HCT116 (cell line): ENCODE measurements around the gene FRRS1. TPM values are rescaled to one million over a fixed set of nuclear protein-coding genes. Genes with fewer than 3 reads are reported as not detected.

ENCODE experiments used
- ATAC-seq: fragments of 200-7000 bp; cut with Tn5 transposase; 2 replicates; pipeline ENCODE4 v1.9.1; 2020; ENCODE audit warnings: mild to moderate bottlenecking, moderate library complexity
- BruUV-seq: library from RNA; stranded (reverse); fragments of 400-500 nt; replicated peaks from 2 replicates; lab custom pipeline; 2021; lab: Mats Ljungman, UMichigan
- CTCF ChIA-PET: fragments of 300-600 bp; sonication (Branson Sonifier 250); formaldehyde crosslinking; loops from one replicate; lab custom pipeline; 2021; ENCODE audit warnings: antibody characterized with exemption; lab: Charles Lee
- POLR2A ChIA-PET: fragments of 300-600, 350-600 bp; sonication (Branson Sonifier 250); formaldehyde crosslinking; loops from one replicate; lab custom pipeline; 2021; ENCODE audit warnings: antibody characterized with exemption; lab: Charles Lee
- RAD21 ChIA-PET, 2 experiments: fragments of 300-600 bp; sonication (Branson Sonifier 250); formaldehyde crosslinking; loops; one replicate each; lab custom pipeline; 2023; ENCODE audit warnings: low total read pairs in 2 of 2; ENCODE audit not compliant: uncharacterized antibody in 2 of 2, unreplicated experiment in 2 of 2, low non-redundant PET in 1 of 2; lab: Charles Lee
- DNase-seq: peaks from one replicate; pipeline ENCODE4 v3.0.0-alpha.2; 2010; ENCODE audit warnings: low read depth, low spot score
- H2AFZ ChIP-seq: fragments of 200-600 bp; shearing (Covaris generic), sonication (generic); 2 replicates; pipeline ENCODE4 v1.6.1; 2017; ENCODE audit warnings: low read depth, mixed run types, mixed read lengths, antibody characterized with exemption, low read length; ENCODE audit not compliant: poor library complexity, severe bottlenecking
- H3K27ac ChIP-seq: 2 replicates; pipeline ENCODE4 v1.5.1; 2012; ENCODE audit warnings: low read depth, low read length
- H3K27me3 ChIP-seq: fragments of 200-600 bp; sonication (generic); 2 replicates; pipeline ENCODE4 v1.6.1; 2016; ENCODE audit warnings: mixed run types, low read length, mixed read lengths; ENCODE audit not compliant: insufficient read depth
- H3K36me3 ChIP-seq, 2 experiments: fragments of 200-500 bp in 1 of 2; fragments of 200-600 bp in 1 of 2; sonication (Bioruptor generic) in 1 of 2; sonication (generic) in 1 of 2; 2 replicates each; pipeline versions ENCODE4 v1.5.1 to v1.6.1; 2014 to 2016; ENCODE audit warnings: low read length in 2 of 2, inconsistent platforms in 1 of 2, mixed read lengths in 1 of 2, mixed run types in 1 of 2; ENCODE audit not compliant: insufficient read depth in 2 of 2, control insufficient read depth in 1 of 2
- H3K4me1 ChIP-seq, 2 experiments: fragments of 200-600 bp in 1 of 2; sonication (generic) in 1 of 2; 2 replicates each; pipeline versions ENCODE4 v1.5.1 to v1.6.1; 2012 to 2017; ENCODE audit warnings: low read length in 2 of 2, inconsistent platforms in 1 of 2, mild to moderate bottlenecking in 1 of 2, mixed read lengths in 1 of 2, mixed run types in 1 of 2, moderate library complexity in 1 of 2; ENCODE audit not compliant: insufficient read depth in 2 of 2, control insufficient read depth in 1 of 2
- H3K4me2 ChIP-seq: fragments of 200-600 bp; sonication (generic); 2 replicates; pipeline ENCODE4 v1.6.1; 2017; ENCODE audit warnings: mixed run types, low read length, mixed read lengths
- H3K4me3 ChIP-seq, 2 experiments: fragments of 200-600 bp in 1 of 2; sonication (generic) in 1 of 2; replicated peaks in 1 of 2; 2 replicates each; pipeline ENCODE4 v1.5.1; 2011 to 2016; ENCODE audit warnings: low read length in 2 of 2, control low read depth in 1 of 2, low read depth in 1 of 2, mild to moderate bottlenecking in 1 of 2, mixed read lengths in 1 of 2, mixed run types in 1 of 2
- H3K79me2 ChIP-seq: fragments of 200-600 bp; sonication (generic); 2 replicates; pipeline ENCODE4 v1.6.1; 2017; ENCODE audit warnings: mild to moderate bottlenecking, mixed run types, low read length, moderate library complexity, mixed read lengths; ENCODE audit not compliant: insufficient read depth
- H3K9ac ChIP-seq: fragments of 200-600 bp; sonication (generic); 2 replicates; pipeline ENCODE4 v1.6.1; 2016; ENCODE audit warnings: low read length, mixed read lengths
- H3K9me2 ChIP-seq: fragments of 200-600 bp; sonication (generic), shearing (Covaris generic); 2 replicates; pipeline ENCODE4 v1.6.1; 2017; ENCODE audit warnings: mixed run types, mild to moderate bottlenecking, moderate library complexity; ENCODE audit not compliant: insufficient read depth
- H3K9me3 ChIP-seq, 2 experiments: fragments of 200-500 bp in 1 of 2; fragments of 200-600 bp in 1 of 2; sonication (Bioruptor generic) in 1 of 2; sonication (generic) in 1 of 2; 2 replicates each; pipeline ENCODE4 v1.6.1; 2014 to 2017; ENCODE audit warnings: low read length in 2 of 2, mixed read lengths in 2 of 2, inconsistent platforms in 1 of 2, low read depth in 1 of 2, mild to moderate bottlenecking in 1 of 2, mixed run types in 1 of 2, moderate library complexity in 1 of 2; ENCODE audit not compliant: control insufficient read depth in 1 of 2, insufficient read depth in 1 of 2
- H4K20me1 ChIP-seq: fragments of 200-600 bp; sonication (generic), shearing (Covaris generic); 2 replicates; pipeline ENCODE4 v1.6.1; 2017; ENCODE audit warnings: mixed run types, mild to moderate bottlenecking, moderate library complexity; ENCODE audit not compliant: insufficient read depth
- CBX3 ChIP-seq: IDR thresholded peaks from 2 replicates; pipeline ENCODE4 v1.6.1; 2012; ENCODE audit warnings: low read depth
- EGR1 ChIP-seq: IDR thresholded peaks from 2 replicates; pipeline ENCODE4 v1.6.1; 2012; ENCODE audit warnings: low read depth
- ELF1 ChIP-seq: IDR thresholded peaks from 2 replicates; pipeline ENCODE4 v1.6.1; 2012; ENCODE audit warnings: low read depth, borderline replicate concordance
- EZH2phosphoT487 ChIP-seq: fragments of 200-600 bp; IDR thresholded peaks from 2 replicates; pipeline ENCODE4 v1.6.1; 2018; ENCODE audit warnings: antibody characterized with exemption, borderline replicate concordance
- FOSL1 ChIP-seq: IDR thresholded peaks from 2 replicates; pipeline ENCODE4 v1.6.1; 2012; ENCODE audit warnings: low read depth
- POLR2AphosphoS5 ChIP-seq: IDR thresholded peaks from 2 replicates; pipeline ENCODE4 v1.6.1; 2011; ENCODE audit warnings: mild to moderate bottlenecking, low read depth, low read length, moderate library complexity
- RAD21 ChIP-seq: IDR thresholded peaks from 2 replicates; pipeline ENCODE4 v1.6.1; 2012; ENCODE audit warnings: low read depth, mild to moderate bottlenecking
- SP1 ChIP-seq: IDR thresholded peaks from 2 replicates; pipeline ENCODE4 v1.6.1; 2012; ENCODE audit warnings: low read depth
- TCF7L2 ChIP-seq: IDR thresholded peaks from 2 replicates; pipeline ENCODE4 v1.7.0; 2011; ENCODE audit warnings: borderline replicate concordance, inconsistent platforms; ENCODE audit not compliant: insufficient read depth, insufficient read length; ENCODE audit errors: extremely low read depth
- YY1 ChIP-seq: IDR thresholded peaks from 2 replicates; pipeline ENCODE4 v1.6.1; 2011; ENCODE audit warnings: low read length, low read depth, moderate library complexity, mild to moderate bottlenecking; ENCODE audit not compliant: insufficient replicate concordance; ENCODE audit errors: extremely low read depth
- ZFX ChIP-seq: fragments of 450-650 bp; IDR thresholded peaks from 2 replicates; pipeline ENCODE4 v1.6.1; 2017
- ZNF274 ChIP-seq: fragments of 200-500 bp; sonication (Bioruptor generic); IDR thresholded peaks from 2 replicates; pipeline ENCODE4 v1.6.1; 2014; ENCODE audit warnings: mild to moderate bottlenecking, low read depth, low read length, inconsistent platforms
- intact Hi-C: fragments of 100-400 bp; cut with micrococcal nuclease; formaldehyde crosslinking; loops from 2 replicates; pipeline ENCODE4 v1.10.0; 2022
- total RNA-seq: library from RNA; stranded (reverse); gene quantifications from one replicate; pipeline ENCODE4 v1.2.1, GENCODE V29; 2021; ENCODE audit not compliant: unreplicated experiment
- TF ChIP-seq, protein P1 (sequence below): IDR thresholded peaks from 2 replicates; pipeline ENCODE4 v1.6.1; 2012; ENCODE audit warnings: low read depth
- TF ChIP-seq, protein P2 (sequence below), 3 experiments: fragments of 200-600 bp in 1 of 3; sonication (generic) in 1 of 3; IDR thresholded peaks in 2 of 3; conservative IDR thresholded peaks in 1 of 3; 2 replicates each; pipeline ENCODE4 v1.5.1; 2012 to 2017; ENCODE audit warnings: low read depth in 2 of 3, low read length in 2 of 3, antibody characterized with exemption in 1 of 3, borderline replicate concordance in 1 of 3, control low read depth in 1 of 3, mild to moderate bottlenecking in 1 of 3, mixed read lengths in 1 of 3, mixed run types in 1 of 3, moderate library complexity in 1 of 3; ENCODE audit not compliant: insufficient read depth in 1 of 3

FRRS1 gene
- total RNA-seq, 1 experiment from 2014 or later, result 19.8 TPM

DNA sequence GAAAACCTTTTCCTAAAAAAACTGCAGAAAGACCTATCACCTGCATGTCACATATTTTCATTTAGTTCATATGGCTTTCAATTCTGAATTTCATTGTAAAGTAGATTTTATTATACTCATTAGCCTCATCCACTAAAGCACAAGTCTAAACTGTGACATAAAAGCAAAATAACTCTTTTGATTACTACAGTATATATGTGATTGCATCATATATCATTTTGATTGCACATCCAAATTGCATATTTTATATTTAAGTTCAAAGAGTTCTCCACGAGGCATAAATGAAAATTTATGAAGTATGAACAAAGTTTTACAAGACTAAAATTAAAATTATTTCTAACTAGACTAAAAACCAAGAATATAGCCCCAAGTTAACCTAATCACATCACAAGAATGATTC lies 101.2 kb downstream of the FRRS1 start:
- Histone ChIP-seq H3K4me1 (no peaks in the 10 kb centered on the region), H3K4me3 (no peak overlapping the region), H3K36me3 (no peaks in the 10 kb centered on the region), H4K20me1 (no peaks in the 10 kb centered on the region), H3K27me3 (no peaks in the 10 kb centered on the region), H3K9me2 (no peaks in the 10 kb centered on the region), H3K79me2 (no peaks in the 10 kb centered on the region), H3K27ac (no peak overlapping the region), H2AFZ (no peak overlapping the region), H3K4me2 (no peak overlapping the region), H3K9me3 (no peaks in the 10 kb centered on the region)
- DNase-seq (no peak), ATAC-seq (no peak)
- ChIA-PET POLR2A (no interaction called here), RAD21 (no interaction called here), CTCF (no interaction called here)
- no TSS peak for BruUV-seq
- intact Hi-C loops, result no loop called here
- TF ChIP-seq ZNF274 (no peak), ELF1 (no peak), ZFX (no peak)
- TF ChIP-seq, all 23 proteins: peak for 0
- no peak overlapping the region for H3K9ac ChIP-seq

DNA sequence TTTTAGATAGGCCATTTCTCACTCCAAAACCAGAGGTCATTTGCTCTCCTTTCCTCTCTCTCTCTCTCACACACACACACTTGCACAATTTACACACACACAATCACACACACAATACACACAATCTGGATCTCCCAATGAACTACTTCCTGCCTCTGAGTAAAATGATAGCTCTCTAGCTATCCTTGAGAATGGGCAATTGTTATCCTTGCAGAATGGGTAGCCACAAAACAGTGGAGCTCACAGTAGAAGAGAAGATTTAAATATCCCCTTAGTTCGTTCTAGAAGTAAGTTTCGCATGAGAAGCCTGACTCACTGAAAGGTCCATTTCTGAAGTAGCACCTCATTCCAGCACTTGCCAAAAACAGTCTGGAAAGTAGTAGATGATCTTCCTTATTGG lies 102.9 kb downstream of the FRRS1 start:
- intact Hi-C loops, result no loop called here
- ChIA-PET CTCF (no interaction called here), POLR2A (no interaction called here), RAD21 (no interaction called here)
- Histone ChIP-seq H3K27me3 (no peaks in the 10 kb centered on the region), H3K79me2 (no peaks in the 10 kb centered on the region), H3K4me1 (no peaks in the 10 kb centered on the region), H2AFZ (no peak overlapping the region), H3K27ac (no peak overlapping the region), H3K36me3 (no peaks in the 10 kb centered on the region), H3K4me2 (no peak overlapping the region), H4K20me1 (no peaks in the 10 kb centered on the region), H3K4me3 (no peak overlapping the region), H3K9me3 (no peaks in the 10 kb centered on the region), H3K9ac (no peak overlapping the region), H3K9me2 (no peaks in the 10 kb centered on the region)
- no peak for DNase-seq
- TF ChIP-seq FOSL1 (no peak), EGR1 (no peak), RAD21 (no peak), EZH2phosphoT487 (no peak), SP1 (no peak), TCF7L2 (no peak), CBX3 (no peak), YY1 (no peak), POLR2AphosphoS5 (no peak)
- TF ChIP-seq, protein P1, sequence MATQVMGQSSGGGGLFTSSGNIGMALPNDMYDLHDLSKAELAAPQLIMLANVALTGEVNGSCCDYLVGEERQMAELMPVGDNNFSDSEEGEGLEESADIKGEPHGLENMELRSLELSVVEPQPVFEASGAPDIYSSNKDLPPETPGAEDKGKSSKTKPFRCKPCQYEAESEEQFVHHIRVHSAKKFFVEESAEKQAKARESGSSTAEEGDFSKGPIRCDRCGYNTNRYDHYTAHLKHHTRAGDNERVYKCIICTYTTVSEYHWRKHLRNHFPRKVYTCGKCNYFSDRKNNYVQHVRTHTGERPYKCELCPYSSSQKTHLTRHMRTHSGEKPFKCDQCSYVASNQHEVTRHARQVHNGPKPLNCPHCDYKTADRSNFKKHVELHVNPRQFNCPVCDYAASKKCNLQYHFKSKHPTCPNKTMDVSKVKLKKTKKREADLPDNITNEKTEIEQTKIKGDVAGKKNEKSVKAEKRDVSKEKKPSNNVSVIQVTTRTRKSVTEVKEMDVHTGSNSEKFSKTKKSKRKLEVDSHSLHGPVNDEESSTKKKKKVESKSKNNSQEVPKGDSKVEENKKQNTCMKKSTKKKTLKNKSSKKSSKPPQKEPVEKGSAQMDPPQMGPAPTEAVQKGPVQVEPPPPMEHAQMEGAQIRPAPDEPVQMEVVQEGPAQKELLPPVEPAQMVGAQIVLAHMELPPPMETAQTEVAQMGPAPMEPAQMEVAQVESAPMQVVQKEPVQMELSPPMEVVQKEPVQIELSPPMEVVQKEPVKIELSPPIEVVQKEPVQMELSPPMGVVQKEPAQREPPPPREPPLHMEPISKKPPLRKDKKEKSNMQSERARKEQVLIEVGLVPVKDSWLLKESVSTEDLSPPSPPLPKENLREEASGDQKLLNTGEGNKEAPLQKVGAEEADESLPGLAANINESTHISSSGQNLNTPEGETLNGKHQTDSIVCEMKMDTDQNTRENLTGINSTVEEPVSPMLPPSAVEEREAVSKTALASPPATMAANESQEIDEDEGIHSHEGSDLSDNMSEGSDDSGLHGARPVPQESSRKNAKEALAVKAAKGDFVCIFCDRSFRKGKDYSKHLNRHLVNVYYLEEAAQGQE, result no peak
- TF ChIP-seq, protein P2, sequence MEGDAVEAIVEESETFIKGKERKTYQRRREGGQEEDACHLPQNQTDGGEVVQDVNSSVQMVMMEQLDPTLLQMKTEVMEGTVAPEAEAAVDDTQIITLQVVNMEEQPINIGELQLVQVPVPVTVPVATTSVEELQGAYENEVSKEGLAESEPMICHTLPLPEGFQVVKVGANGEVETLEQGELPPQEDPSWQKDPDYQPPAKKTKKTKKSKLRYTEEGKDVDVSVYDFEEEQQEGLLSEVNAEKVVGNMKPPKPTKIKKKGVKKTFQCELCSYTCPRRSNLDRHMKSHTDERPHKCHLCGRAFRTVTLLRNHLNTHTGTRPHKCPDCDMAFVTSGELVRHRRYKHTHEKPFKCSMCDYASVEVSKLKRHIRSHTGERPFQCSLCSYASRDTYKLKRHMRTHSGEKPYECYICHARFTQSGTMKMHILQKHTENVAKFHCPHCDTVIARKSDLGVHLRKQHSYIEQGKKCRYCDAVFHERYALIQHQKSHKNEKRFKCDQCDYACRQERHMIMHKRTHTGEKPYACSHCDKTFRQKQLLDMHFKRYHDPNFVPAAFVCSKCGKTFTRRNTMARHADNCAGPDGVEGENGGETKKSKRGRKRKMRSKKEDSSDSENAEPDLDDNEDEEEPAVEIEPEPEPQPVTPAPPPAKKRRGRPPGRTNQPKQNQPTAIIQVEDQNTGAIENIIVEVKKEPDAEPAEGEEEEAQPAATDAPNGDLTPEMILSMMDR (IDR thresholded peaks at IDR 0.05 in 2 of 3, conservative IDR thresholded peaks at IDR 0.05 in 1 of 3; ENCODE audit: borderline replicate concordance in 1 of 3, insufficient read depth in 1 of 3, low read depth in 2 of 3, low read length in 2 of 3), result no peak
- ATAC-seq, result no peak
- BruUV-seq, result no TSS peak
